Femur (tissue), 1 donor: ENCODE data around the gene LUC7L.
"Not testable (repeated sequence)": the region's sequence is repeated elsewhere in the genome, so short reads cannot be mapped to it uniquely, and the experiment has no call there.

ENCODE experiments used
- DNase-seq: peaks from one replicate; pipeline ENCODE4 v3.0.0-alpha.2; 2017

Gene LUC7L

GRCh38 chr16:228852-229730 is at the start of gene LUC7L:
LUC7L (minus strand) TSS chr16:229449; CDS start chr16:229339, 110 bp downstream.
- peak; percentile 93 for DNase-seq

DNA sequence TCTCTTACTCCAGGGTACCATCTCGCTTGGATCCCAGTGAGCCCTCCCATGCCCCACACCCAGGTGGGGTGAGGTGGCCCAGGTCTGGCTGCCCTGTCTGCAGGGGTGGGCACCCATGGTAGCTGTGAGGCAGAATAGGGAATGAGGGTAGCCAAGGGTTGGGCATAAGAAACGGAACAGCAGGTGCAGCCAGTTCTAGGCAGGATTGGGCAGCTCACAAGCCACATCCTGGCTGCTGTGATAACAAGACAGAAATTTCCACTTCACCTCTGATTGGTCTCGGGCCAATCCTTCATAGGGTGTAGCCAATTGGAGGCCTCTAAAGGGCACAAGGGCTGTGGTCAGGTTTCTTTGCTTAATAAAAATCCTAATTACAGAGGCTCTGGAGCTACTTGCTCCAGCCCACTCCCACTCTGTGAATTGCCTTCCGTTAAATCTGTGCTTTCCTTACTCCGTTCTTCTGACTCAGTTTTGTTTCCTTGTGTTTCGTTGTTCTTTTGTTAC is 49.7 kb upstream of the LUC7L start:
- no peak for DNase-seq

- no peak for DNase-seq
Measured at GRCh38 chr16:276426-277077, 47.3 kb upstream of the LUC7L start.

- DNase-seq, result peak; percentile 15
Measured at GRCh38 chr16:275786-276232, 46.6 kb upstream of the LUC7L start, which contains the start of gene RGS11. RGS11 (minus strand) TSS chr16:275944; CDS start chr16:275911, 33 bp downstream.

- DNase-seq, result peak; percentile 17
Measured at GRCh38 chr16:275041-275641, 45.9 kb upstream of the LUC7L start.

DNA sequence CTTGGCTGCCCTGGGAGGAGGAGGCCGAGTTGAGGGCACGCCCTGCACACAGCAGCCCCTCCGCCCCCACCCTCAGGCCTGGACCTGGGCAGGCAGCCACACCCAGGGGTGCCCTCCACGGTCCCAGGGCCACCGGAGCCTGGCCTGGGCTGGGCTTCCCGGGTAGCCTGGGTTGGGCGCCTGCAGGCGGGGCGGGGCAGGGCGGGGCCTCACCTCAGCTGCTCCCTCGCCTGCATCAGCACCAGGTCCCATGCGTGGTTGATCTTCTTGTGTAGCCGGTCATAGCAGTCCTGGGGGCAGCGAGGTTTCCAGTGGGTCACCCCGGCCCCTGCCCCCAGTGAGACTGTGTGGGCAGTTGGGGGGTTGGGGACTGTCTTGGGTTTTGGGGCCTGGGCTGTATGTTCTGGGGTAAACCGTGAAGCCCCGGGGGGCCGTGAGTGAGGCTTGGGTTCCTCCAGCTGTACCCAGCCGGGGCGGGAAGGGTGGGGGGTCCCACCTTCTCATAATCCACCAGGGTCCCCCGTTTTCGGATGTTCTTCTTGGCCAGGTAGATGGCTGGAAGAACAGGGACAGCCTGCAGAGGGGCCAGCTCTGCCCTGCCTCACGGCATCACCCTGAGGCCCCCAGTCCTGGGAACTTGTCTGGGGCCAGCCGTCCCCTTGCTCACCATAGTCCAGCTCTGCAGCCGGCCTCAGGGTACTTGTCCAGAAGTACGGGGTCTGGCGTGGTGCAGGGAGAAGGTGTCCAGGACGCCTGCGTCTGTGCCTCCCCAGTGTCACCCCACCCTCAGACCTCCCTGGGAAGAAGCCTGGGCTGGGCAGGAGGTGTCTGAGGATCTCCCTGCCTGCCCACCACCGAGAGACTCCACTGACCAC is 44.5 kb upstream of the LUC7L start:
- DNase-seq, result peak; percentile 16

GRCh38 chr16:272633-273546 is 43.6 kb upstream of the LUC7L start:
- DNase-seq, result peak; percentile 12

DNA sequence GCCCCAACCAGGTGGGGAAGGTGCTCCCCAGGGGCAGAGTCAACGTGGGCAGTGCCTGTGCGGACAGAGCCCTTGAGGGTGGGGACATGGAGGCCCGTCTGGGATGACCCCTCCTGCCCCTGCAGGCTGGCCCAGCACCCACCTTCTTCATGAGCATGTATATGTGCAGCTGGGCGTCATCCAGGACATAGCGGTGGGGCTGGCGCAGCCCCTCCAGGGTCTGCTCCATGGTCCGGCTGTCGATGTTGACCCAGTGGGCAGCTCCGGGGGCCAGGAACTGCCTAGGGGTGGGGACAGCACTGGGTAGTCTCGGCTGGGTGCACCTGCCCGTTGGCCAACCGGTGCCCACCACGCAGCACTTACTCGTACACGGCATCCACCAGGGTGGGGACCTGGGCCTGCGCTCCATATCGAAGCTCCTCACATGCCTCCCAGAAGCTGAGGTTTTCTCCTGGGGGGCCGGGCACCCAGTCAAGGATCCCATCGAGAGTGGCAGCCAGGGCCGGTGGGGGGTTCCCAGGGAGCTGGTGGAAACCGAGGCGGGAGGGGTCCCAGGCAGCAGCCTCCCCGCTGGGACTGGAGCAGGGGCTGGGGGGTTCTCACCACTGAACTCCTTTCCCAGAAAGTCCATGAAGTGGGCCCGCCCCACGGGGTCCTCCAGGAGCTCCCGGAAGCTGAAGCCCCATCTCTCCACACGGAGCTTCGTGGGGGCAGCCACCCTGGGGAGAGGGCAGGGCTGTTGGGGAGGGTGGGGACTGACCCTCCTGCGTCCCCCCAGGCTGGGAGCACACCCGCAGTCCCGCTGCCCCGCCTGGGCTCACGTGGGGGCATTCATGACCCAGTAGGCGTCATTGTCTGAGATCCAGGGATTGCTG is 41.4 kb upstream of the LUC7L start:
- peak; percentile 19 for DNase-seq

DNA sequence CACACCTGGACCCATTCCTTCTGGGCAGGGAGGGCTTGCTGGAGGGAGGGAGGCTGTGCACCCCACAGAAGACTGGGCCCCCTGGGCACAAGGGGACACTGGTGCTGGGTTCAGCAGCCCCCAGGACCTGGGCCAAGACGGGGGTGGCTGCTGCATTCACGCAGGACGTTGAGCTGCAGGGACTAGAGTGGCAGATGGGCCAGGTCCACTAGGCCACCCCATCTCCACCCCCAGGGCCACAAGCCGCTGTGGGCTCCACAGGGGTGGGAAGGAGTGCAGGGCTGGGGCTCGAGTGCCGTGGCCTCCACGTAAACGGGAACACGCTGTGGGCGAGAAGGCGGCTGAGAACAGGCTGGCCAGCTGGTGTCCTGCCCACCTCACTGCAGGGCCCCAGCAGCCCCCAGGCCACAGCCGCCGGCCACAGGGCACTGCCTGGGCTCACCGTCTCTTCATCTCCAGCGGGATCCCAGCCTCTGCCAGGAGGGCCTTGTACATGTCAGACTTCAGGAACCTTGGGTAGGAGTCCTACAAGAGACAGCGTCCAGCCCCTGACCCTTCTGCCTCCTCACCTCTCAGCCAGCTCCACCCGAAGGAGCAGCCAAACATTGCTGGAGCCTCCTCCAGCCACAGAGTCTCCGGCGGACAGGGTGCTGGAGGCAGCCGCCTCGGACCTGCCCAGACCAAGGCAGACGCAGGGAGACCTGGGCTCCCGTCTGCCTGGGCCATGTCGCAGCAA is 40.0 kb upstream of the LUC7L start:
- DNase-seq, result peak; percentile 16

DNA sequence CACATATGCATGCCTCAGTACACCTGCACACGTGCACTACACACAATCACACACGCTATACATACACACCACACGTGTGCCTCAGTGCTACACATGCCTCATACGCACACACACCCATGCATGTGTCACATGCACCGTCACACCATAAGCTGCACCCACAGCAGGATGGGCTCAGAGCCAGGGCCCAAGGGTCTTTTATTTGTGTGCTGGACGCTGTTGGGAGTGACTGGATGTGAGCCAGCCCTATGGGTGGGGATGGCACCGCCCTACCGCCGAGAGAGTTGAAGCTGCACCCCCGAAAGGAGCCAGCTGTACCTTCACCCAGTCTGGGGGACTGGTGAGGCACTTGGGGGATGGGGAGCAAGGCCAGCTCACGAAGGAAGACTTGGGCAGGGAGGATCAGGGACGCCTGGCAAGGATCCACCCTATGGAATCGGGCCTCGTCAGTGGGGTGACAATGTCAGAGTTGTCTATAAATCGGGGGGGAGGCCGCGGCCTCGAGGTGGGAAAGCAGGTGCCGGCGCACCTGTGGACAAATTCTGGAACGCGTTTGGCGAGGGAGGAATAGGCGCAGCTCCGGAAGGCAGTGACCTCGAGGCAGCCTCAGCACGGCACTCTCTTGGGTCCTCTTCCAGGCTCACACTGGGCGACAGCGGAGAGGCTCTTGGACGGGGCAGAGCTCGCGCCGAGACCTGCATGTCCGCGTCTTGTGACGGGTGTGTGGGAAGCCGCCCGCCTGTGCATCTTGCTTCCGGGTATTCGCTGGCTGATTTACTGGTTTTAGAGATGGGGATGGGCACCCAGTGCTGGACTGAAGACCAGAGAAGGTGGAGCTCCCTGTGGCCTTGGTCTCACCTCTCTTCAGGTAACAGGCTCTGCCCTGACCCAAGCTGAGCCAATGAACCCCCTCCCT is 39.1 kb upstream of the LUC7L start:
- DNase-seq, result peak; percentile 16

GRCh38 chr16:267562-267961 is 38.3 kb upstream of the LUC7L start:
- not testable (repeated sequence) for DNase-seq

DNA sequence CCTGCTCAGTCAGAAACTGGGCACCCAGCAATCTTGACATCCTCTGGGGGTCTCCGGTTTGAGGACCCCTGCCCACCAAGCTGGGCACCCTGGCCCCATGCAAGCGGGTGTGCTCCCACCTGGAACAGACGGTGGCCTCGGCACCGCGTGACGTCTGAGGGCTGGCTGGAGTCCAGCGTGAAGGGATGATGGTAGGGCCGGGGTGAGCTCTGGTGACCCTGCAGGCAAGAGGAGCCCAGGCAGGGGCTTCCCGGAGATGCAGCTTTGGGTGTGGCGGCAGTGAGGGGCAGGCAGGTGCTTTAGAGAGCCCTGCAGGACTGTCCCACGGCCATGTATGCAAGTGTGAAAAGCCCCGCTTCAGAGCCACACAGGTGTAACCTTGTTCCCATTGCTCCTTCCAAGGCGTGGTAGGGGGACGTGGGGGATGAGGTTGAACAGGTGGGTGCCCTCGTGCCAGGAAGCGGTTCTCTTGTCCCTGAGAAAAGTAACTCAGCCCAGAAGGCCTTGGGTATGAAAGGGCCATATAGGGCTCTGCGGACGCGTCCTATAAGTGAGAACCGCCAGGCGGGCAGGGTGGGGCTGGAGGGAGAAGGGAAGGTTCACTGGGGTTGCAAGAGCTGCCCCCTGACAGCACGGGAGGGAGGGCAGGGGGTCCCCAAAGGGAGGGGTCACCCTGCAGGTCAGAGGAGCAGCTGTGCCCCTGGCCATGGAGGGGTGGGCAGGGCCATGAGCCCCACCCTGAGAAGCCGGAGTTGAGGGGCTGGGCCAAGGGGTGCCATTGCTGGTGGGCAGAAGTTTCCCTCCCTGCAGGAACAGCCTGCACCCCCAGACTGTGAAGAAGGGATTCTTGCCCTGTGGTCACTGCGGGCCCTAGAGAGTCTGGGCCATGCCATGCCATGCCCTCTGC is 37.3 kb upstream of the LUC7L start:
- DNase-seq, result no peak

GRCh38 chr16:265711-266110 is 36.5 kb upstream of the LUC7L start:
- no peak for DNase-seq

- no peak for DNase-seq
Measured at GRCh38 chr16:265002-265529, 35.8 kb upstream of the LUC7L start.

GRCh38 chr16:264440-264951 is 35.2 kb upstream of the LUC7L start:
- no peak for DNase-seq

DNA sequence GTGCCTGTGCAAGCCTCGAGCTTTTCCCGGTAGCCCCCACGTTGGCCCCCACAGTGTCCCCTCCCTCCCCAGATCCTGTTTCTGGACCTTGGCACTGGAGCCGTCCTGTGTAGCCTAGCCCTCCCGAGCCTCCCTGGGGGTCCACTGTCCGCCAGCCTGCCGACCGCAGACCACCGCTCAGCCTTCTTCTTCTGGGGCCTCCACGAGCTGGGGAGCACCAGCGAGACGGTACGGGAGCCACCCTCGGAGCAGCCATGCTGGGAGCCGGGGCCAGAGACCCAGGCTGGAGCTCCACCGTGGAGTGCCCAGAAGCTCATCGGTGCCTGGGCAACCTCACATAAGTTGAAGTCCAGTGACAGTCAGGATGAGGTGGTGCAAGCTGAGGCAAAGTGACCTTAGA is 34.7 kb upstream of the LUC7L start:
- DNase-seq, result no peak
